ENCODE data around the gene MALT1.

MALT1 gene

GRCh38 chr18:58716060-58716756 is 44.9 kb downstream of the MALT1 start:
- peaks cover 28% of the 10 kb centered on the region for H3K4me1 Mint-ChIP-seq (ENCODE audit: low read depth)
- peak overlapping the region; percentile 62 for H3K27ac Mint-ChIP-seq
- peaks cover 35% of the 10 kb centered on the region for H3K36me3 Mint-ChIP-seq (ENCODE audit: low read depth)
- H3K4me3 Mint-ChIP-seq: peak overlapping the region; percentile 63
- DNase-seq (ENCODE audit: low spot score): no peak
- no peaks in the 10 kb centered on the region for H3K9me3 Mint-ChIP-seq
- H3K27me3 Mint-ChIP-seq (ENCODE audit: low read depth): no peaks in the 10 kb centered on the region

GRCh38 chr18:58721566-58722239 is 50.4 kb downstream of the MALT1 start:
- Mint-ChIP-seq H3K4me3 (no peak overlapping the region), H3K9me3 (no peaks in the 10 kb centered on the region), H3K27me3 (ENCODE audit: low read depth) (no peaks in the 10 kb centered on the region), H3K36me3 (ENCODE audit: low read depth) (peaks cover 41% of the 10 kb centered on the region), H3K27ac (no peak overlapping the region), H3K4me1 (ENCODE audit: low read depth) (peaks cover 5% of the 10 kb centered on the region)
- DNase-seq (ENCODE audit: low spot score): no peak

- H3K4me3 Mint-ChIP-seq: no peak overlapping the region
Observed at GRCh38 chr18:58723810-58724602, 52.7 kb downstream of the MALT1 start.

DNA sequence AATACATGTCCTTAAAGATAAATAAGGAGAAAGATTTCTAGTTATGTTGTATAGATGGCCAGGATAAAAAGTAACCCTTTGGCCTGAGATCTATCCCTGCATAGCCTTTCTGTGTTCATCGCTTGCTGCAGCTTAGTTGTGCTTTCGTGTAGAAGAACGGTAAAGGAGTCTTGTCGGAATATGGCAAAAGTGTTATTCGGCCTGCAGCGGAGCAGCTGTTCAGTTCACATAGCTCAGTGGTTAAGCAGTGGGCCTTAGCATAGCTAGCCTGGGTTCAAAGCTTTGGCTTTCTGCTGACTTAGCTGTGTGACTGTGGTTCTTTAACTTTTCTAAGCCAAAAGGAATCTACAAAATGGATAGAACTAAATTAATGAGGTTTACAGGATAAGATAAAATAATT is 55.4 kb downstream of the MALT1 start:
- no peak for DNase-seq (ENCODE audit: low spot score)
- H3K36me3 Mint-ChIP-seq (ENCODE audit: low read depth): peaks cover 41% of the 10 kb centered on the region
- peaks cover 6% of the 10 kb centered on the region for H3K4me1 Mint-ChIP-seq (ENCODE audit: low read depth)
- H3K27ac Mint-ChIP-seq: no peak overlapping the region
- H3K9me3 Mint-ChIP-seq: no peaks in the 10 kb centered on the region
- no peak overlapping the region for H3K4me3 Mint-ChIP-seq
- no peaks in the 10 kb centered on the region for H3K27me3 Mint-ChIP-seq (ENCODE audit: low read depth)

More at GRCh38 chr18:58723810-58724602, 52.7 kb downstream of the MALT1 start:
- peaks cover 2% of the 10 kb centered on the region for H3K4me1 Mint-ChIP-seq (ENCODE audit: low read depth)
- peaks cover 34% of the 10 kb centered on the region for H3K36me3 Mint-ChIP-seq (ENCODE audit: low read depth)
- no peak for DNase-seq (ENCODE audit: low spot score)
- H3K9me3 Mint-ChIP-seq: no peaks in the 10 kb centered on the region
- H3K27ac Mint-ChIP-seq: no peak overlapping the region
- H3K27me3 Mint-ChIP-seq (ENCODE audit: low read depth): no peaks in the 10 kb centered on the region

DNA sequence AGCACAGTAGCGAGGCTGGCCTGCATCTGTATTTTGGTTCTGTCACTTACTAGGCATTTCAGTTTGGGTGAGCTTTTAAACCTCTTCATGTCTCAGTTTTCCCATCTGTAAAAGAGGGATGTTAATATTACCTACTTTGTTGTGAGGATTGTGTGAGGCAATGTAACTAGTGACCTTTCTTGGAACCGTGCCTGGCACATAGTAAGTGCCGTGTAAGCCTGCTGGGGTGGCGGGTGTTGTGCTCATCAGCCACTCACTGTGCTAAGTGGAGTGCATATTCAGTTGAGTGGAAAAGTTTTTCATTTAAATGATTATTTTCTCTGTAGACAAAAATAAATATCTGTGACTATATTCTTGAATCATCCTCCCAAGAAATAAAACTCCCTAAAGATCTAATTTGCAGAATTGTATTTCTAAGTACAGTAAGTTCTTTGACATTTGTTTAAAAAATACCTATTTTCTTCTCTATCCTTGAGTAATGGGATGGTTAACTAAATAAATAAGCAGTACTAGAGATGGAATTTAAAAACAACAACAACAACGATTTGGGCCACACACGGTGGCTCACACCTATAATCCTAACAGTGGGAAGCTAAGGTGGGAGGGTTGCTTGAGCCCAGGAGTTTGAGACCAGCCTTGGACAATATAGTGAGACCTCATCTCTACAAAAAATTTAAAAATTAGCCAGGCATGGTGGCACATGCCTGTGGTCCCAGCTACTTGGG is 56.7 kb downstream of the MALT1 start:
- no peaks in the 10 kb centered on the region for H3K9me3 Mint-ChIP-seq

DNA sequence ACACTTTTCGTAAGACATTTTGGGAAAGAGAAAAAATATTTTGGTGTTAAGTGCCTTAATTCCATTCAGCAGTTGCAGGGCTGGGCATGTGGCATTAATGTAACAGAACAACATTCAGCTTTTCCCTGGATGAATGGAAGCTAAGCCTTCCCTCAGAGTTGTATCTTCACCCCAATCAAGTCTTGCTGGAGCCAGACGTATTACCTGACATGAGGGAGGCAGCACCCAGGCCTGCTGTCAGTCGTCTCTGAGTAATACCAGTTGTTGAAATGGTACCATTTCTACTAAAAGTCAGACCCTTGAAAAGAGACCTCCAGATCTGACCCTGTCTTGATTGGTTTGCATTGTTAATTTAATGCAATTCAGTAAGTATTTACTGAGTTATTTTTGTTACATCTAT is 57.5 kb downstream of the MALT1 start:
- Mint-ChIP-seq H3K27me3 (ENCODE audit: low read depth) (no peaks in the 10 kb centered on the region), H3K4me3 (no peak overlapping the region), H3K4me1 (ENCODE audit: low read depth) (peaks cover 6% of the 10 kb centered on the region), H3K9me3 (no peaks in the 10 kb centered on the region), H3K27ac (no peak overlapping the region), H3K36me3 (ENCODE audit: low read depth) (peaks cover 36% of the 10 kb centered on the region)
- no peak for DNase-seq (ENCODE audit: low spot score)

More for the DNA sequence above, 56.7 kb downstream of the MALT1 start:
- no peak overlapping the region for H3K27ac Mint-ChIP-seq
- H3K4me3 Mint-ChIP-seq: no peak overlapping the region
- no peaks in the 10 kb centered on the region for H3K27me3 Mint-ChIP-seq (ENCODE audit: low read depth)
- peaks cover 6% of the 10 kb centered on the region for H3K4me1 Mint-ChIP-seq (ENCODE audit: low read depth)
- DNase-seq (ENCODE audit: low spot score): no peak
- H3K36me3 Mint-ChIP-seq (ENCODE audit: low read depth): peaks cover 34% of the 10 kb centered on the region

DNA sequence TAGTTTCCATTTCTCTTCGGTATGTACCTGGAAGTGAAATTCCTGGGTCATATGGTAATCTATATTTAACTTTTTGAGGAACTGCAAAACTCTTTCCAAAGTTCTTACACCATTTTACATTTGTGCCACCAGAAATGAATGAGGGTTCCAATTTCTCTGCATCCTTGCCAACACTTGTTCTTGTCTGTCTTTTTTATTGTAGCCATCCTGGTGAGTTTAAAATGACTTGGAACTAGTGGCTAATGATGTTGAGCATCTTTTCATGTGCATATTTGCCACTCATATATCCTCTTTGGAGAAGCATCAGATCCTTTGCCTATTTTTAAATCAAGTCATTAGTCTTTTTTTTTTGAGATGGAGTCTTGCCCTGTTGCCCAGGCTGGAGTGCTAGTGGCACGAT is 59.4 kb downstream of the MALT1 start:
- Mint-ChIP-seq H3K4me3 (no peak overlapping the region), H3K4me1 (ENCODE audit: low read depth) (peaks cover 6% of the 10 kb centered on the region), H3K27me3 (ENCODE audit: low read depth) (no peaks in the 10 kb centered on the region), H3K9me3 (no peaks in the 10 kb centered on the region), H3K27ac (no peak overlapping the region), H3K36me3 (ENCODE audit: low read depth) (peaks cover 47% of the 10 kb centered on the region)
- no peak for DNase-seq (ENCODE audit: low spot score)

DNA sequence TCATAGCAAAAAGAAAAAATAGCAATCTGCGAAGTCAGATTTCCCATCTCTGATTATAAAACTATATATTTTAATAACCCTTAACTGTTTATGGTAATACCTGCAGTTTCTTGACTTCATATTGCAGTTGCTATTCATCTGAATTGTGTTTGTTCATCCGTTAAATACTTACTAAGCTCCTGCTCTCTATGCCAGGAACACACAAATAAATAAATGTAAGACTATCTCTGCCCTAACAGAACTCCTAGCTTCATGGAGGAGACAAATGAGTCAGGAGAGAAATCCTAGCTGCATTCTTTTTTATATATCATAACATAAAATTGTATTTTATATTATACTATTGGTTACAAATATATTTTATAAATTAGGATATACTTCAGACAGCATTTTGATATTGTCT is 61.2 kb downstream of the MALT1 start:
- Mint-ChIP-seq H3K27me3 (ENCODE audit: low read depth) (no peaks in the 10 kb centered on the region), H3K4me3 (no peak overlapping the region), H3K36me3 (ENCODE audit: low read depth) (peaks cover 55% of the 10 kb centered on the region), H3K9me3 (no peaks in the 10 kb centered on the region), H3K27ac (no peak overlapping the region), H3K4me1 (ENCODE audit: low read depth) (peaks cover 4% of the 10 kb centered on the region)
- DNase-seq (ENCODE audit: low spot score): no peak

DNA sequence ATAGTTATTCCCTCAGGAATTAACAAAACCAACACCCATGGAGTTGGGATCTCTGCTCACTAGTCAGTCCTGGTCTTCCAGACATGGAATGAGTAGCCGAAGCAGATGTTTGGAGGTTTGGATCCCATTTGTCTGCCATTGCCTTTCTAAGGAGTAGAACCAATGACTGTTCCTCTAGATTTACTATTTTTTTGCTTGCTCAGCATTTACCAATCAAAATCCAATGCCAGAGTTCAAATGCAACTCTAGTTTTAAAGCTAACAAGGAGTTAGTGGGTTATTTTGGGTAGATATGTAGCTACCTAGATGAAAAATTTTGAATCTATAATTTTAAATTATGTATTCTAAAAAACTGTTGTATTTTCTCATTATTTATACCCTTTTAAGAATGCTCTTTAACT is 62.6 kb downstream of the MALT1 start:
- no peaks in the 10 kb centered on the region for H3K27me3 Mint-ChIP-seq (ENCODE audit: low read depth)
- no peaks in the 10 kb centered on the region for H3K9me3 Mint-ChIP-seq
- H3K27ac Mint-ChIP-seq: no peak overlapping the region
- H3K36me3 Mint-ChIP-seq (ENCODE audit: low read depth): peaks cover 62% of the 10 kb centered on the region
- DNase-seq (ENCODE audit: low spot score): no peak
- peaks cover 4% of the 10 kb centered on the region for H3K4me1 Mint-ChIP-seq (ENCODE audit: low read depth)
- H3K4me3 Mint-ChIP-seq: no peak overlapping the region

DNA sequence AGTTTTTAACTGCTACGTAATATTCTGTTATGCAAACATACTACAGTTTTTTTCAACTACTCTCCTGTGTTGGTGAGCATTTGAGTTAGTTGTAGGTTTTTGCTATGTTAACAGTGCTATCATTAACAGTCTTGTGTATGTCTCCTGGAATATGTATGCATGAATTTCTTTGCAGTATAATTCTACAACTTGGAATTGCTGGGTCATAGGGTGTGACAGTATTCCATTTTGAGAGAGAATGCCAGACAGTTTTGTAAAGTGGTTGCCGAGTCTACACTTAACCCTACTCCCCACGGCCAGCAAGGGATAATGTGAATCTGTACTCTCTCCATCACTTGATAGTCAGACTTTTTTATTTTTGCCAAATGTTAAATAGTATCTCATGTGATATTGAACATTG is 67.1 kb downstream of the MALT1 start:
- Mint-ChIP-seq H3K4me1 (ENCODE audit: low read depth) (no peaks in the 10 kb centered on the region), H3K36me3 (ENCODE audit: low read depth) (peaks cover 49% of the 10 kb centered on the region), H3K9me3 (no peaks in the 10 kb centered on the region), H3K27ac (no peak overlapping the region), H3K27me3 (ENCODE audit: low read depth) (no peaks in the 10 kb centered on the region), H3K4me3 (no peak overlapping the region)
- DNase-seq (ENCODE audit: low spot score): no peak

GRCh38 chr18:58745914-58746313 is 74.6 kb downstream of the MALT1 start:
- Mint-ChIP-seq H3K9me3 (peaks cover 19% of the 10 kb centered on the region), H3K4me1 (ENCODE audit: low read depth) (no peaks in the 10 kb centered on the region), H3K27me3 (ENCODE audit: low read depth) (no peaks in the 10 kb centered on the region), H3K36me3 (ENCODE audit: low read depth) (peaks cover 66% of the 10 kb centered on the region), H3K4me3 (no peak overlapping the region), H3K27ac (no peak overlapping the region)
- DNase-seq (ENCODE audit: low spot score): no peak

DNA sequence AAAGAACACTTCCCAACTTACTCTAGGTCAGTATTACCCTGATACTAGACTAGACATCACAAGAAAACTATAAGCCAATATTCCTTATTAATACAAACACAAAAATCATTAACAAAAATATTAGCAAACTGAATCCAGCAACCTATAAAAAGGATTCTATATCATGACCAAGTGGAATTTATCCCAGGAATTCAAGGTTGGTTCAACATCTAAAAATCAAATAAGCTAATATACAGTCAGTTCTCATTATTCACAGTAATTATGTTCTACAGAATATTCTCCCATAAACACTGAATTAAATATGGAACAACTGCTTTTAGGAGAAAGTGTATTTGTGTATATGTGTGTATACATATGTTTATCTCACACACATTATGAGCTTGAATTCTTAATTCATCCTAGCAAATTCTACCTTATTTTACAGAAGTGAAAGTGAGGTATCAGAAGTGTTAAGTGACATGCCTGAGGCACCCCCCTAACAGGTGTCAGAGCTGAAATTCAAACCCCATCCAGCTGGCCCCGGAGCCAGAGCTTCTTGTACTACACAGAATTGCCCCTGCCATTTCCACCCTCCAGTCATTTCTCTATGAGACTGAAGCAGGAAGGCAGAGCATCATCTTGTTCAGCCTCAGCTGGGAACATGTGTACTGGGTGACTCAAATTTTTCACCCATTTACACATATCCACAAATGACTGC is 77.8 kb downstream of the MALT1 start:
- Mint-ChIP-seq H3K27ac (no peak overlapping the region), H3K36me3 (ENCODE audit: low read depth) (peaks cover 59% of the 10 kb centered on the region), H3K9me3 (peaks cover 19% of the 10 kb centered on the region), H3K27me3 (ENCODE audit: low read depth) (no peaks in the 10 kb centered on the region), H3K4me1 (ENCODE audit: low read depth) (no peaks in the 10 kb centered on the region), H3K4me3 (no peak overlapping the region)
- DNase-seq (ENCODE audit: low spot score): no peak

- Mint-ChIP-seq H3K9me3 (no peaks in the 10 kb centered on the region), H3K4me3 (no peak overlapping the region), H3K36me3 (ENCODE audit: low read depth) (peaks cover 17% of the 10 kb centered on the region), H3K4me1 (ENCODE audit: low read depth) (peaks cover 8% of the 10 kb centered on the region), H3K27ac (no peak overlapping the region), H3K27me3 (ENCODE audit: low read depth) (peaks cover 1% of the 10 kb centered on the region)
- no peak for DNase-seq (ENCODE audit: low spot score)
Observed at GRCh38 chr18:58753976-58754375, 82.7 kb downstream of the MALT1 start.

Measured in T-helper 2 cell treated with Interferon-gamma antibody and Interleukin-4, amounts not matched to agents 5 μg/mL and 100 μg/mL, for 36 hours (primary cell).